Measurements from ENCODE around the gene CD226. TPM values are rescaled to one million over a fixed set of nuclear protein-coding genes. Genes with fewer than 3 reads are reported as not detected.

The CD226 gene
- total RNA-seq, 2 donors from 2014 or later, result 0.26 to 0.33 TPM

- no peaks in the 10 kb centered on the region for H3K36me3 ChIP-seq (replicated peaks in 1 of 2; ENCODE audit: insufficient read depth in 1 of 2, low read depth in 2 of 2)
- ATAC-seq, result no peak
- TF ChIP-seq POLR2A (IDR thresholded peaks at IDR 0.05), result no peak
- TF ChIP-seq, protein P1, sequence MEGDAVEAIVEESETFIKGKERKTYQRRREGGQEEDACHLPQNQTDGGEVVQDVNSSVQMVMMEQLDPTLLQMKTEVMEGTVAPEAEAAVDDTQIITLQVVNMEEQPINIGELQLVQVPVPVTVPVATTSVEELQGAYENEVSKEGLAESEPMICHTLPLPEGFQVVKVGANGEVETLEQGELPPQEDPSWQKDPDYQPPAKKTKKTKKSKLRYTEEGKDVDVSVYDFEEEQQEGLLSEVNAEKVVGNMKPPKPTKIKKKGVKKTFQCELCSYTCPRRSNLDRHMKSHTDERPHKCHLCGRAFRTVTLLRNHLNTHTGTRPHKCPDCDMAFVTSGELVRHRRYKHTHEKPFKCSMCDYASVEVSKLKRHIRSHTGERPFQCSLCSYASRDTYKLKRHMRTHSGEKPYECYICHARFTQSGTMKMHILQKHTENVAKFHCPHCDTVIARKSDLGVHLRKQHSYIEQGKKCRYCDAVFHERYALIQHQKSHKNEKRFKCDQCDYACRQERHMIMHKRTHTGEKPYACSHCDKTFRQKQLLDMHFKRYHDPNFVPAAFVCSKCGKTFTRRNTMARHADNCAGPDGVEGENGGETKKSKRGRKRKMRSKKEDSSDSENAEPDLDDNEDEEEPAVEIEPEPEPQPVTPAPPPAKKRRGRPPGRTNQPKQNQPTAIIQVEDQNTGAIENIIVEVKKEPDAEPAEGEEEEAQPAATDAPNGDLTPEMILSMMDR (IDR thresholded peaks at IDR 0.05), result no peak
- 87 to 94% methylated on average over 1 of the region's 1 CpG for WGBS, 2 donors
- no peak for DNase-seq
- H3K4me3 ChIP-seq, result no peak overlapping the region
- H3K4me1 ChIP-seq, result no peaks in the 10 kb centered on the region
- intact Hi-C loops (cut with DNase I), result no loop called here
- no peak overlapping the region for H3K27ac ChIP-seq
- H3K9me3 ChIP-seq, result no peaks in the 10 kb centered on the region
- H3K27me3 ChIP-seq, result no peaks in the 10 kb centered on the region
Measured at GRCh38 chr18:69992776-69993175, 45.1 kb upstream of the CD226 start.

GRCh38 chr18:69987870-69988269, 40.2 kb upstream of the CD226 start:
- no peak for ATAC-seq

DNA sequence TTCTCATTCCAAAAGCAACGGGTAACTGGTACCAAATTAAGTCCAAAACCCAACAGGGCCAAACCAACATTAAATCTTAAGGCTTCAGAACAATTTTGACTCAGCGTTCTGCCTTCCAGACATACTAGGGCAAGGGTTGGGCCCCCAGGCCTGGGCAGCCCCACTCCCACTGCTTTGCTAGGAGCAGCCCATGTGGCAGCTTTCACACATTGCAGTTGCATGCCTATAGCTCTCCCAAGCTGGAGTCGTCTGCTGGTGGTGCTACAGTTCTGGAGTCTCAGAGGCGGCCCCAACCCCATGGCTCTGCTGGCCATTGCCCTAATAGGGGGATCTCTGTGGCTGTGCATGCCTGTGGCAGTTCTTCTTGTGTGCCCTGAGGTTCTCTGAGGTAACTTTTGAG, 37.6 kb upstream of the CD226 start:
- DNase-seq (no peak), ATAC-seq (no peak)
- Histone ChIP-seq H3K9me3 (no peaks in the 10 kb centered on the region), H3K4me1 (no peaks in the 10 kb centered on the region), H3K36me3 (replicated peaks in 1 of 2; ENCODE audit: insufficient read depth in 1 of 2, low read depth in 2 of 2) (no peaks in the 10 kb centered on the region), H3K27ac (no peak overlapping the region), H3K27me3 (no peaks in the 10 kb centered on the region), H3K4me3 (no peak overlapping the region)
- intact Hi-C loops (cut with DNase I), result no loop called here
- TF ChIP-seq, protein P1 (IDR thresholded peaks at IDR 0.05), result no peak
- TF ChIP-seq POLR2A (IDR thresholded peaks at IDR 0.05), result no peak
- WGBS, 2 donors, result 96% methylated on average over 4 of the region's 4 CpGs

More at GRCh38 chr18:69987870-69988269, 40.2 kb upstream of the CD226 start:
- DNase-seq, result no peak
- Histone ChIP-seq H3K4me3 (no peak overlapping the region), H3K27me3 (no peaks in the 10 kb centered on the region), H3K27ac (no peak overlapping the region), H3K4me1 (no peaks in the 10 kb centered on the region), H3K36me3 (replicated peaks in 1 of 2; ENCODE audit: insufficient read depth in 1 of 2, low read depth in 2 of 2) (no peaks in the 10 kb centered on the region), H3K9me3 (no peaks in the 10 kb centered on the region)
- TF ChIP-seq, protein P1 (IDR thresholded peaks at IDR 0.05), result no peak
- TF ChIP-seq POLR2A (IDR thresholded peaks at IDR 0.05), result no peak
- intact Hi-C loops (cut with DNase I), result no loop called here
- WGBS, 2 donors, result 96 to 100% methylated on average over 1 of the region's 1 CpG

DNA sequence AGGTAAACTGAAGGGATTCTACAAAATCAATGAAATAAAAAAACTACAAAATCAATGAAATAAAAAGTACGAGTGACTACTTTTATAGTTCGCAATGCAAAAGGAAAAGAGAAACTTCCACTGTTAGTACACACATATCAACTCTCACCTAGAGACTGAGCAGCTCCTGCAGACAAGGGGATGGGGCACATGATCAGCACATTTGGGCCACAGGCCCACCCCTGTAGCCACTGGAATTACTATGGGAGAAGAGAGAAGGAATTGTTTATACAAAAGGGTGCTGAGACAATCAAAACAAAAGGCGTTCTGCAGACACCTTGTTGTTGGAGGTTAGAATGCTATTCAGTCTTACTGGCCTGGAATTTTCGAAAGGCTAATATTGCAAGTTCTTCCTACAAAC, 34.7 kb upstream of the CD226 start:
- Histone ChIP-seq H3K9me3 (peaks cover 0 to 6% (median 0%) of the 10 kb centered on the region in 3 donors), H3K4me3 (no peak overlapping the region), H3K4me1 (no peaks in the 10 kb centered on the region), H3K27me3 (no peaks in the 10 kb centered on the region), H3K36me3 (replicated peaks in 1 of 2; ENCODE audit: insufficient read depth in 1 of 2, low read depth in 2 of 2) (no peaks in the 10 kb centered on the region), H3K27ac (no peak overlapping the region)
- WGBS, 2 donors, result 91 to 96% methylated on average over 4 of the region's 4 CpGs
- ATAC-seq (no peak), DNase-seq (no peak)
- intact Hi-C loops (cut with DNase I), result no loop called here
- TF ChIP-seq, protein P1 (IDR thresholded peaks at IDR 0.05), result no peak
- TF ChIP-seq POLR2A (IDR thresholded peaks at IDR 0.05), result no peak

GRCh38 chr18:69981948-69982347, 34.3 kb upstream of the CD226 start:
- Histone ChIP-seq H3K9me3 (peaks cover 0 to 6% (median 0%) of the 10 kb centered on the region in 3 donors), H3K4me3 (no peak overlapping the region), H3K27ac (no peak overlapping the region), H3K36me3 (replicated peaks in 1 of 2; ENCODE audit: insufficient read depth in 1 of 2, low read depth in 2 of 2) (no peaks in the 10 kb centered on the region), H3K4me1 (no peaks in the 10 kb centered on the region), H3K27me3 (no peaks in the 10 kb centered on the region)
- TF ChIP-seq, protein P1 (IDR thresholded peaks at IDR 0.05), result no peak
- TF ChIP-seq POLR2A (IDR thresholded peaks at IDR 0.05), result no peak
- intact Hi-C loops (cut with DNase I), result no loop called here
- WGBS, 2 donors, result 76 to 87% methylated on average over 2 of the region's 2 CpGs
- DNase-seq, result no peak
- no peak for ATAC-seq
